ENCODE data around the gene FAM169A.
"Not testable (repeated sequence)": the region's sequence is repeated elsewhere in the genome, so short reads cannot be mapped to it uniquely, and the experiment has no call there.

The FAM169A gene

DNA sequence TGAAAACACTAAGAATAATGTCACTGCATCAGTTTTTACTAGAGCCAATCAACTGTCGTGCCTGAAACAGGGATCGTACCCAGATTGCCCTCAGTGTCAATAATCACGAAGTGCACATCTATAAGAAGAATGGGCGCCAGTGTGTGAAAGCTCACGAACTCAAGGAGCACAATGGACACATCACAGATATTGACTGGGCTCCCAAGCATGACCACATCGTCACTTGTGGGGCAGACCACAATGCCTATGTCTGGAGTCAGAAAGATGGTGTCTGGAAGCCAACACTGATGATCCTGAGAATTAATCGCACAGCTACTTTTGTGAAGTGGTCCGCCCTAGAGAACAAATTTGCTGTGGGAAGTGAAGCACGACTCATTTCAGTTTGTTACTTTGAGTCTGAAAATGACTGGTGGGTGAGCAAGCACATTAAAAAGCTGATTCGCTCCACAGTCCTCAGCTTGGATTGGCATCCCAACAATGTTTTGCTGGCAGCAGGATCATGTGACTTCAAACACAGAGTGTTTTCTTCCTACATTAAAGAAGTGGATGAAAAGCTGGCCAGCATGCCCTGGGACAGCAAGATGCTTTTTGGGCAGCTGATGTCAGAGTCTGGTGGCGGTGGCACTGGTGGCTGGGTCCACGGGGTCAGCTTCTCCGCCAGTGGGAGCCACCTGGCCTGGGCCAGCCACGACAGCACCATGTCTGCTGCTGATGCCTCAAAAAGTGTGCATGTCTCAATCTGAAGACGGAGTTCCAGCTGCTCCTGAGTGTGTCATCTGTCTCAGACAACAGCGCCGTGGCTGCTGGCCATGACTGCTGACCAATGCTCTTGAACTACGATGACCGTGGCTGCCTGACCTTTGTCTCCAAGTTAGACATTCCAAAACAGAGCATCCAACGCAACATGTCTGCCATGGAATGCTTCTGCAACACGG is 66.9 kb downstream of the FAM169A start:
- TF ChIP-seq, protein P1, sequence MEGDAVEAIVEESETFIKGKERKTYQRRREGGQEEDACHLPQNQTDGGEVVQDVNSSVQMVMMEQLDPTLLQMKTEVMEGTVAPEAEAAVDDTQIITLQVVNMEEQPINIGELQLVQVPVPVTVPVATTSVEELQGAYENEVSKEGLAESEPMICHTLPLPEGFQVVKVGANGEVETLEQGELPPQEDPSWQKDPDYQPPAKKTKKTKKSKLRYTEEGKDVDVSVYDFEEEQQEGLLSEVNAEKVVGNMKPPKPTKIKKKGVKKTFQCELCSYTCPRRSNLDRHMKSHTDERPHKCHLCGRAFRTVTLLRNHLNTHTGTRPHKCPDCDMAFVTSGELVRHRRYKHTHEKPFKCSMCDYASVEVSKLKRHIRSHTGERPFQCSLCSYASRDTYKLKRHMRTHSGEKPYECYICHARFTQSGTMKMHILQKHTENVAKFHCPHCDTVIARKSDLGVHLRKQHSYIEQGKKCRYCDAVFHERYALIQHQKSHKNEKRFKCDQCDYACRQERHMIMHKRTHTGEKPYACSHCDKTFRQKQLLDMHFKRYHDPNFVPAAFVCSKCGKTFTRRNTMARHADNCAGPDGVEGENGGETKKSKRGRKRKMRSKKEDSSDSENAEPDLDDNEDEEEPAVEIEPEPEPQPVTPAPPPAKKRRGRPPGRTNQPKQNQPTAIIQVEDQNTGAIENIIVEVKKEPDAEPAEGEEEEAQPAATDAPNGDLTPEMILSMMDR (IDR thresholded peaks at IDR 0.05; ENCODE audit: low read depth, low read length), result no peak
- DNase-seq (ENCODE audit: low read depth in 2 of 2), result no peak
- no peak overlapping the region for H3K4me3 ChIP-seq (replicated peaks in 1 of 2; ENCODE audit: low read depth in 2 of 2, low read length in 2 of 2)

DNA sequence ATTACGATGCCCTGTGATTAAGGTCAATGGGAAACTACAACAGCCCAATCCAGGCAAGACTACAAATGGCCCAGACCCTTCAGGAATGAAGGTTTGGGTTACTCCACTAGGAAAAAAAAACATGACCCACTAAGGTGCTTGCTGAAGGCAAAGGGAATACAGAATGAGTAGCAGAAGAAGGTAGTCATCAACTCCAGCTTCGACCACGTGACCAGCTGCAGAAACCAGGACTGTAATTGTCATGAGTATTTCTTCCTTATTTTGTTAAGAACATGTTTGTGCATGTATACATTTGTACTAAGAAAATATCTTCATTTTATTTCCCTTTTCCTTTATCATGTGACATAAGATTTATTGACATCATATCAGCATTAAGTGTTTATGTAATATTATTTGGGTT is 74.5 kb downstream of the FAM169A start:
- DNase-seq (ENCODE audit: low read depth in 2 of 2); H3K4me3 ChIP-seq (replicated peaks in 1 of 2; ENCODE audit: low read depth in 2 of 2, low read length in 2 of 2): not testable (repeated sequence)

GRCh38 chr5:74787424-74787823 is 78.8 kb downstream of the FAM169A start:
- no peak for DNase-seq (ENCODE audit: low read depth in 2 of 2)
- TF ChIP-seq, protein P1 (IDR thresholded peaks at IDR 0.05; ENCODE audit: low read depth, low read length), result no peak
- H3K4me3 ChIP-seq (replicated peaks in 1 of 2; ENCODE audit: low read depth in 2 of 2, low read length in 2 of 2), result no peak overlapping the region

DNA sequence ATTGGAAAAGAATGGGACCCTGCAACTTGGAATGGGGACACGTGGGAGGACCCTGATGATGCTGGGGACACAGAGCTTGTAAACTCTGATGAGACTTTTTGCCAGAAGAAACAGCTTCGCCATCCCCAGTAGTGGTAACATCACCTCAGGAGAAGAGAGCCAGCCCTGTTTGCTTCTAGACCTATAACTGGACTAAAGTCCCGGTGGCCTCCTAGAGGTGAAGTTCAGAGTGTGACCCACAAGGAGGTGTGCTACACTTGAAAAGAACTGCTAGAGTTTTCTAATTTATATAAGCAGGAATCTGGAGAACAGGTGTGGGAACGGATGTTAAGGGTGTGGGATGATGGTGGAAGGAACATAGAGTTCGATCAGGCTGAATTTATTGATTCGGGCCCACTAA is 79.3 kb downstream of the FAM169A start:
- no peak overlapping the region for H3K4me3 ChIP-seq (replicated peaks in 1 of 2; ENCODE audit: low read depth in 2 of 2, low read length in 2 of 2)
- TF ChIP-seq, protein P1 (IDR thresholded peaks at IDR 0.05; ENCODE audit: low read depth, low read length), result no peak
- DNase-seq (ENCODE audit: low read depth in 2 of 2), result no peak

DNA sequence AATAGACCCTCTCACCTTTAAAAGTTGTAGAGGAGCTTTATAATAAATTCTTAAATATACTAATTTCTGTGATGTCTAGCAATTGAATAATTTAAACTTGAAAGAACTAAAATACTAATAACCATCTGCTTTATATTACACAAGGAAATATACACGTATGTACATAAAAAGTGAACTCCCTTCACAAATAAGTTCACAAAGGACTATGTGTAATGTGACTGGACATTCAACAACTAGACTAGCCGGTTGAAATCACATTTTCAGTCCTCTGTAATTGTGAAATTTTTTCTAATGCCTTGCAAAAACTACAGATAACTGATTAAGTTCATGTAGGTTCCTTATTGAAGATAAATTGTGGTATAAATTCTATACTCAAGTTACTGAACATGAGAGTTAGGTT is 87.6 kb downstream of the FAM169A start:
- H3K4me3 ChIP-seq (replicated peaks in 1 of 2; ENCODE audit: low read depth in 2 of 2, low read length in 2 of 2), result no peak overlapping the region
- TF ChIP-seq, protein P1 (IDR thresholded peaks at IDR 0.05; ENCODE audit: low read depth, low read length), result no peak
- DNase-seq (ENCODE audit: low read depth in 2 of 2), result no peak

GRCh38 chr5:74772359-74772758 is 93.8 kb downstream of the FAM169A start:
- TF ChIP-seq, protein P1 (IDR thresholded peaks at IDR 0.05; ENCODE audit: low read depth, low read length), result no peak
- DNase-seq (ENCODE audit: low read depth in 2 of 2), result peak; percentile 5 to 19
- H3K4me3 ChIP-seq (replicated peaks in 1 of 2; ENCODE audit: low read depth in 2 of 2, low read length in 2 of 2), result no peak overlapping the region

GRCh38 chr5:74767579-74767913 is 98.6 kb downstream of the FAM169A start:
- DNase-seq (ENCODE audit: low read depth in 2 of 2), result peak; percentile 56 to 61
- H3K4me3 ChIP-seq (replicated peaks in 1 of 2; ENCODE audit: low read depth in 2 of 2, low read length in 2 of 2), result peak overlapping the region; percentile 93 to 100

More at GRCh38 chr5:74767579-74767913, 98.6 kb downstream of the FAM169A start:
- TF ChIP-seq, protein P1 (IDR thresholded peaks at IDR 0.05; ENCODE audit: low read depth, low read length), result no peak
